ENCODE results near the gene ST8SIA5.

Gene ST8SIA5

DNA sequence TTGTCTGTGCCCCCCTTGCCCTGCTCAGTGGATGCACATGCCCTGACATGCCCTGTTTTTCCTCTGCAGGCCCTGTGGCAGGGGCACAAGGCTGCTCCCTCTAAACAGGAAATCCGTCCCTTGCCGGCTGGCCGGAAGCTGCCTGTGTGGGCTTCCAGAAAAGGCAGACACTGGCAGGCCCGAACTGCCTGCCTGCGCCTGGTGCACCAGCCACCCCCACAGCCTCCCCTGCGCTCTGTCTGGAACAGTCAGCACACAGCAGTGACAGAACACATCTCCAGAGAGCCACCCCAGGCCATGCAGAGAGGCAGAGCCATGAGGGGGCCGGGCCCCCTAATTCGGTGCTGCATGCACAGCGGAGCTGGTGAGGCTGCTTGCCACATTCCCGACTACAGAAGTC is 133.3 kb downstream of the ST8SIA5 start:
- DNase-seq = no peak

DNA sequence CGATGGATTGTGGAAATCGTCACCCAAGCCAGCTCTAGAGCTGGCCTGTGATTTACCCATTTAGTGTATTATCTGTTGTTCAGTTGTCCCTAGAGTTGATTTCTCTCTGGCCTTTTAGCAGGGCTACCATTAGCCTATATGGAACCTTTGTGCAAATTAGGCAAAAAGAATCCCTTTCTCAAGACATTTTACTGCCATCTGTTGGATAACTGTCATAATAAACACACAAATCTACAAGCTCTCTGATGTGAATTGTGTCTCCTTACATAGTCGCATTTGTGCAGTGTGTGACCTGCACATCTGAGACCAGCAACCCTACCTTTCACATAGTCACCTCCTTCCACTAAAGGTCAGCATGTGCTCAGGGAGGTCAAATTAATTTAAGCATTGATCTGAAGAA is 133.9 kb downstream of the ST8SIA5 start:
- DNase-seq = no peak

GRCh38 chr18:46622451-46622850 is 134.4 kb downstream of the ST8SIA5 start:
- DNase-seq = no peak

DNA sequence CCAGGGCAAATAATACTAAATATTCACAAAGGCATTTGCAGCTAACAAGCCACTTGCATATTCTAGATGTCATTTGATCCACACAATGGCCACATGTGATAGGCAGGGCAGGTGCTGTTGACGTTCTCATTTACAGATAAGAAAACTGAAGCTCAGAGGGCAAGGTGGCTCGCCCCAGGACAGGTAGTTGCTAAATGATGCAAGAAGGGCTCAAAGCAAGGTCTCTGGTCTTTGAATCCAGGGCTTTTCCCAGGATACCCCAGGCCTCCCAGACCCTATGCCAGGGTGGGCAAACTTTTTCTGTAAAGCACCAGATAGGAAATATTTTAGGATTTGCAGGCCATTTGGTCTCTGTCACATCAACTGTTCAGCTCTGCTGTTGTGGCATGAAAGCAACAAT is 135.0 kb downstream of the ST8SIA5 start:
- DNase-seq = no peak

DNA sequence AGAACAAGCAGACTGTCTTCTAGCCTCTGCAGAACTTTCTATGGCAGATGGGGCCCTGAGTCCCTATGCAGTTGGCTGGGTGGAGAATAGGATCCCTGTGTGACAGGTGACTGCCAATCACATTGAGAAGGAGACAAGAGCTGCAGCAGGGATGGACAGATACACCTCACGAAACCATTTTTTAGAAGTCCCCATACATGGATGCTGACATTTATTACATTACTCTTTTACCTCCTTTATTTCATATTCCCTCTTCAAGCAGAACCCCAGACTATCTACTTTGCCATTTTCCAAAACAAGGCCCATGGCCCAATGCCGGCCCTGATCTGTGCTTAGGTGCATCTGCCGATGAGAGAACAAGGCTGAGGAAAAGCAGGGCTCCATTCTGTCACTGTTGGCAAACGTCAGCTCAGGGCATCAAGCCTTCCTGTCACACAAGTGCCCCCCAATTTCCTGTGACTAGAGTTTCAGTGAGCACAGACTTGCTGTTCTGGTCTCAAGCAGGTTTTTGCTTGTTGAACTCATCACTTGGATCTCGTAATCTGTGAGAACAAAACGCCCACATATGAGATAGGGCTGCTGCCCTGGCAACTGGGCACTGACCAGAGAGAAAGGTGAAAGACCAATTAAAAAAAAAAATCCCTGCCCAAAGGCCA is 135.6 kb downstream of the ST8SIA5 start:
- no peak for DNase-seq

- no peak for DNase-seq
Observed at GRCh38 chr18:46619559-46619958, 137.3 kb downstream of the ST8SIA5 start.

All from NCI-H1436 treated with DMSO at 0.1 percent for 48 hours (cell line).